ENCODE results near the gene SATB2.

The SATB2 gene

GRCh38 chr2:199457147-199458008, at the start of gene SATB2:
Gene SATB2, minus strand, starts transcription at chr2:199457939. Its CDS starts 1,902 bp downstream, at chr2:199456037.
- DNase-seq, result no peak

DNA sequence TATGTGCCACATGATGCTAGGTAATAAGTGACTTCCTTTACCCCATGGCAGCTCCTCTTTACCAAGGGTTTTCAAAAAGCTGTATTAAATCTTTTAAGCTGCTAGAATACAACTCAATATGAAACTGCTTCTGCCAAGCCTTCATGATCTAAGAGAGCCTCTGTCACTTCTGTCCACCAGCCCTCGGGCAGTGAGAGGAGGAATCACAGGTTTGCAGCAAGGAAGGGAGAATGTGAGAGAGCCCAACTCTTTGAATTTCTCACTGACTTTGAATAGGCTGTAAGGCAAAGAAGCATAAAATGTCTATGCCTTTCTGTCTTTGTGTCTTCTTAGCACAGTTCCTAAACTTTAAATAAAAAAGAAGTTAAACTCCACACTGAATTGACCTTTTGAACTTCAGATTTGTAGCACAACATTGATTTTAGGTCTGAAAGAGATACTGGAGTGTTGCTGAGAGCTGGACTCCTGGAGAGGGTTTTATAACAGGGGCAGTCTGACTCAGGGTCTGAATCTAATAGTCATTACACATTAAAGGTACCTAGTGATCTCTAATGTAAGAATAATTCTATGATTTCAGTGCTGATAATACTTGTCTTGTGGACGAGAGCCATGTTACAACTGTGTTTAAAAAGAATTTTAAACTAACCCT, 48.1 kb upstream of the SATB2 start:
- no peak for DNase-seq

- no peak for DNase-seq
These were observed 45.4 kb upstream of the SATB2 start for GRCh38 chr2:199503148-199503547.

GRCh38 chr2:199499005-199499404, 41.3 kb upstream of the SATB2 start:
- no peak for DNase-seq

DNA sequence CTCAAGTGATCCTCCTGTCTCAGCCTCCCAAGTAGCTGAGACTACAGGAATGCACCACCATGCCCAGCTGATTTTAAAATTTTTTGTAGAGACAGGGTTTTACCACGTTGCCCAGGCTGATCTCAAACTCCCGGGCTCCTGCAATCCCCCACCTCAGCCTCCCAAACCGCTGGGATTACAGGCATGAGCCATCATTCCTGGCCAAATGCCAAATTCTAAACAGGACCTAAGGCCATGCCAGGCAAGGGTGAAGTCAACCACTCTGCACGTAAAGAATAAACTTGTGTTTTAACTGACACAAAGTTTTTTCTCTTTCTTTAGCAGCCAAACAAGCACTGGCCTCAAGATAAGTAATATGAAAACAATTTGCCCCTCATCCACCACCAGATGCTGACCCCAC, 37.4 kb upstream of the SATB2 start:
- no peak for DNase-seq

DNA sequence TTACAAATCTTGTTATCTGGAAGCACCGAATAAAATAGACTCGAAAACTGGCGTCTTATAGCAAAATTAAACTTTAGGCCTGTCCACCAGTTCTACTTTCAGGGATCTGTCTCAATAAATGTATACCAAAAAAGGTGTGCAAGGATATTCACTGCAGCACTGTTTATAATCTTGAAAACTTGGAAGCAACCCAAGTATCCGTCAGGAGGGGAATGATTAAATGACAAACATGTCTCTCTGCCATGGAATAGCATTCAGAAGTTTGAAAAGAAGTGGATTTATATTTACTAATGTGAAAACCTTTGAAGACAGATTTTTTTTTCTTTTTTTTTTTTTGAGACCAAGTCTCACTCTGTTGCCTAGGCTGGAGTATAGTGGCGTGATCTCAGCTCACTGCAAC, 32.3 kb upstream of the SATB2 start:
- DNase-seq, result no peak

DNA sequence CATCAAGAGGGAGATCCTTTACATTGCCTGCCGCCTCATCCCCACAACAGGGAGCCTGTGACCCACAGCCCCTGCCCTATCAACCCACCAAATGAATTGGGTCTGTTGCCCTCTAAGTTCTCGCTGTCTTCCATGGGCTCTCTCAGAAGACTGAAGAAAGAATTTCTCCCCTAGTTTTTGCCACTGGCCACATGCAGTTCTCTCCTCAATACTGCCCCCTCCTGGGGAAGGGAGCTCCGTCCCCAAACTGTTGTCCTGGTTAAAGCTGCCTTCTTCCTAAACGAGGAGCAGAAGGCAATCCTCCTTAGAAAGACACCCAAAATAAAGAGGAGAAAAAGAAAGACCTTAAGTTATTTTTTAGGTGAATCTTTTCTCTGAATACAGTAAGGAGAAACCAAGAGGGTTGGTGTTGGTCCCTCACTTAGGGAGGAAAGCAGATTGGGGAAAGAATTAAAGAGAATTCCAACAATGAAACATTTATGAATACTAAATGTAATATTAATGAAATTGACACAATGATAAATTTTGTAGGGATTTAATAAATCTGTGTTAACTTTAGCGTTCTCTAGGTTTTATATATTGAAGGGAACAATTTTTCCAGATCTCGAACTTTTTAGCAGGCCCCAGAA, 31.1 kb upstream of the SATB2 start:
- no peak for DNase-seq

DNA sequence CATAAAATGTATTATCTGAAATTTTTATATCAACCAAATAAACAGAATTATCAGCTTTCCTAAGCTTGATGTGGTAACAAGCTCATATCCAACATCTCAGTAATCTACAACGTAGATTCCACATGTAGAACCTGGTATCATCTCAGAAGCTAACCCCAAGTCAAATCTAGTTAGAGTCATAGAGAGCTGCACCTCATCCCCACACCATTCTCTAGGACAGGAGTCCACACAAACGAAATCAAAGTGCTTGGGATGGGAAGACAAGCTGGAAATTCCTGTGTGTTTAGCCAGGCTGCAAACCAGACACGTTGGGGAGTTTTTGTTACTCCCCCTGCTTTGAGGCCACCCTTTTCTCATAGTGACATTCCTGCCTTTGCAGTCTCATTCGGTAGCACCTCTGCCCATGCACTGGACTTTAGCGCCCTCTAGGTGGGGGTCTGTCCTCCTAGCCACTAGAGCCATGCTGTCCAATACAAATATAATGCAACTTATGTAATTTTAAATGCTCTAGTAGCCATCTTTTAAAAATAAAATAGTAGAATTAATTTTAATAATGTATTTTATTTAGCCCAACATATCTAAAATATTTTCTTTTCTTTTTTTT, 28.1 kb upstream of the SATB2 start:
- no peak for DNase-seq

DNA sequence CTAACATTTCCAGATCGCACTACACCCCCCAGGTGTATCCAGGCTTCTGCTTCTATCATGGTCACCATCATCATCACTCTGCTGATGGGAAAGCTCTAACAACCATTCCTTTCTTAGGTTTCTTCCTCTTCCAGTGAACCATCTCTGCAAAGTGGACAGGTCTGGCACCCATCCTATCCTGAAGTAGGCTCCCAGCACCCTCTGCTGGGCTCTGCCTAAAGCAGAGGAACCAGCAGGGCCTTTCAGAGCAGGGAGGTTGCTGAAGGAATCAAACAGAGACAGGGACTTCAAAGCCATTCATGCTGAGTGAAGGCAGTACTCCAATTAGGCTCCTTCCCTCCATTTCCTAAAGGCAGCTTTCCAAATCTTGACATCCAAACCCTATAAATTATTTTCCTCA, 27.2 kb upstream of the SATB2 start:
- DNase-seq, result no peak

GRCh38 chr2:199480966-199481365, 23.2 kb upstream of the SATB2 start:
- no peak for DNase-seq

DNA sequence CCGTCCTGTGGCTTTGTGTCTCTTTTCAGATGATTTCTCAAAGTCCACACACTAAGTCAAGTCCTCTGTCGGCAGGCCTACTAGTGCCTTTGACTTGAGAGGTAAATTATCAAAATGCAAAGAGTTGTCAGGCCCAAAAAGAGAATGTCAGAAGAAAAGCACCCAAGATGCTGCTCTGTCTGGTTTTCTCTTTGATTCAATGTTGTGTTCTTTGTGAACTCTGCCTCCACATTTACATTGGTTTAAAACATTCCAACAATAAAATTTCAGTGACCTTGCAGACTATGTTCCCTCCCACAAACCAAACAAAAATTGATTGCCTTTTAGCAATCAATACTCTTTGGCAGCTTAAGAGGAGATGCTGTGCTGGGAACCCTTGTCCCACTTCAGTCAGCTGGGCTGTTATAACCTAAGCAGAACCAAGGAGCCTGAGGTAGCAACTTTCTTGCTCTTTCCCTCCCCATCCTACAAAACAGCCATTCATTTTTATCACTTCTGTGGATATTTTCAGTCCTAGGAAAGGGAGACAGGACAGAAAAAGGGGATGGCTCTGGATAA, 19.6 kb upstream of the SATB2 start:
- DNase-seq, result no peak

DNA sequence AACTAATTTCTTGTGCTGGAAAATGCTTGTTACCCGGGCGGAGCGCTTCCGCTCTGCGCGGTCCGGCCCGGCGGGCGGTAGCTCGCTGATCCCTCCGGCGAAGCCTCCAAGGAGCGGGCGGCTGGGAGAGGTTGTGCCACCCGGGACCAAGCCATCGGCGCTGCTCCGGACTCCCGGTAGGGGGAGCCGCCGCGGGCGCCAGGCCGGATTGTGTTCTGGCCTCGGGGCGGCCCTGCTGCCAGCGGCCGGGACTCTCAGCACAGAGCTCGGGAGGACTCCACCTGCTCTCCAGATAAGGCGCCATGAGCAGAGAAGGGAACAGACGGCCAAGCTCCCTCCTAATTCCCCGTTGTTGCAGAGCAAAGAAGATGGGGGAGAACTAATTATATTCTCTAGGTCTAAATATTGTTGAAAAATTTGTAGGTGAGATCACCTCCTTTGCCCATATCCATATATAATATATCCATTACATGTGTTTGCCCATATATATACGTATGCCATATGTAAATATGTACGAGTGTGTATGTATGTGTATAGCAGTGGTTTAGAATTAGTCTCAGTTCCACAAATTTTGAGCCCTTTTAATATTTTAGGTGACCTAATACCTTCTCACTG, 13.8 kb upstream of the SATB2 start:
- DNase-seq, result no peak

GRCh38 chr2:199470672-199471442, 13.1 kb upstream of the SATB2 start:
- no peak for DNase-seq

DNA sequence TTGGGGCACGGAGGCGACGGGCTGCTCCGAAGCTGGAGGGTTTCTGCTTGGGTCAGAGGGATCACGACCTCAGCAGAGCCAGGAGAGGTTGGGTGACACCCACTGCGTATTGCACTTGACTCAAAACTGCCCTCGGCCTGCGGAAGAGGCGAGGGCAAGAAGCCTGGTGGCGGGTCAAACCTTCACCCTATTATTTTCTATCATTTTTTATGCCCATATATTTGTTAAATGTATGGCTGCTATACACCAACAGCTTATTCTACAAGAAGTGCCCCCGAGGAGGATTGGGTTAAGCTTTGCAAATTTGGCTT, 12.6 kb upstream of the SATB2 start:
- no peak for DNase-seq

GRCh38 chr2:199469514-199470360, 12.0 kb upstream of the SATB2 start:
- no peak for DNase-seq

DNA sequence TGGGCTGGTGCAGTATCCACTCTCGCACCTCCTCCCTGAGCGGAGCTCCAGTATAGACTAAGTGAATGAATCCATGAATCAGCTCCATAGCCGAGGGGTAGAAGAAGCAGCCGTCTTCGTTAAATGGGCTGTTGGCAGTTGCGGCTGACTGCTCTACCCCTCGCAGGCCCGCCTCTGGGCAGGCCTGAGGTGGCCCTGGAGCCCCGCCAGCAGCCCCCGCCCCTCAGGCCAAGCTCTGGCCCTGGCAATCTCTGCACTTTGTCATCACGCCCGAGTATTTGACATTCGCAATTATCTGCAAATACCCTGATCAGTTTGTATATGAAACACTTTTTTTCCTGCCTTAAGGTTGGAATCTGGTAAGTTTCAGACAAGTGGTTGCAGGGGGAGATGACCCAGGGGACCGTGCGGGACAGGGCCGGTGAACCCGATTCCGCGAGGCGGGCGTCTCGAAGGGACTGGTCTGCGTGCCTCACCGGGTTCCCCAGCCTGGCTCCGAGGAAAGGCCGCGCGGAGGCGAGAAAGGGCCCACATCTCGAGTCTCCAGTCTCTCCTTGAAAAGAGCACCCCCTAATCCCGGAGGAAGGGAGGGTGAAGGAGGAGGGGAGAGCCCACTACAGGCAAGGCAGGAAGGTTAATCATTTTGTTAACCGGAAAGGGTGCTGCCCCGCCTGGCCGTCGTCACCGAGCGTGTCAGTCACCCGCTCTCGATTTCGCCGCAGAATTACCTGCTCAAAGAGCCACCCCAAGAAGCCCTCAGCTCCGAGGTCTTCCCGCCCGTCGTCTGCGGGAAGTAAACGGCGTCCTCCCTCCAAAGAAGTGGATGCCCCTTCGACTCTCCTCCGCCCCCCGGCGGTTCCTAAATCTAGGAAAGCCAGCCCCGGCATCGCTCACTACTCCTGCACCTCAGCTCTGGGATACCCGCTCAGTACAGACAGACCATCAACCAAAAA, 11.1 kb upstream of the SATB2 start:
- no peak for DNase-seq

- DNase-seq, result no peak
These were observed 9.5 kb upstream of the SATB2 start for GRCh38 chr2:199467066-199467822.

GRCh38 chr2:199466692-199467065, 8.9 kb upstream of the SATB2 start:
- DNase-seq, result no peak

DNA sequence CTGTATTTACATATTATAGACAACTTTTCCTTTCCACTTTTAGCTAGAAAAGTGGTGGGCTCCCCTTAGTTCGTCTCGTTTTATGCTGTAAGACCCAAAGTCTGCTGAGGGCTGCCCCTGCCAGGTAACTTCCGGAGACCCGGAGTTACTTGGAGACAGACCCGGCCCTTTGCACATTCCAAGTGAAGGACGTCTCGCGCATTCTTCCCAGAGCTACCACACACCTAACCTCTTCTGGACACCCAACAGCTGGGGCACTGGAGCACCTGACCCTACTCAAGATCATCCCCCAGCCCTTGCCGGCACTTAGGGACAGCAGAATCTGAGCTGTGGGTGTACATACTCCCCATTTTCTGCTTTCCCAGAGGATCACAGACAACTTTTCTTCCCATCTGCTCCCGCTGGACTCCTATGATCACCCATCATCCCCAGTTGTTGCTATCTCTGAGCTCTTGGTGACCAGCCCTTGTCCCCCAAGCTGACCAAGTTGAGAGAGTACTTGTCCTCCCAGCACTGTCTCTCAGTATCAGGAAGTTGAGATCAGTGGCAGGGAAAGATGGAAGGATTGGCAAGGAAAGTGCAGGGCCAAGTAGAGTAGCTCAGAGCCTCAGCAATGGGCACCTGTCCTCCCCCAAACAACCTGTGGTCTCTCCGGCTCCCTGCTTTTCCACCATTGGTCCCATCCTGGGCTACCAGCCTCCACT, 8.4 kb upstream of the SATB2 start:
- DNase-seq, result no peak

All from NCI-H446 treated with DMSO at 0.1 percent for 48 hours (cell line).